Suprapubic skin (tissue), 4 donors: ENCODE measurements around the gene PPM1H.

Experiments used
- EP300 ChIP-seq: sonication (generic); formaldehyde crosslinking; IDR thresholded peaks from one replicate; pipeline ENCODE4 v1.6.1; 2017; ENCODE audit warnings: antibody characterized with exemption
- POLR2A ChIP-seq, 2 donors: fragments of 450-650 bp; IDR thresholded peaks; one replicate each; pipeline ENCODE4 v1.6.1; 2017; ENCODE audit warnings: antibody characterized with exemption in 2 of 2, mild to moderate bottlenecking in 2 of 2, moderate library complexity in 2 of 2
- POLR2AphosphoS5 ChIP-seq, 3 donors: sonication (generic); formaldehyde crosslinking; IDR thresholded peaks; one replicate each; pipeline ENCODE4 v1.6.1; 2017; ENCODE audit warnings: antibody characterized with exemption in 3 of 3
- TF ChIP-seq, protein P1 (sequence below), 2 donors: fragments of 200-600 bp in 1 of 2; fragments of 450-650 bp in 1 of 2; sonication (generic) in 1 of 2; IDR thresholded peaks; one replicate each; pipeline ENCODE4 v1.5.1; 2016 to 2019; ENCODE audit warnings: antibody characterized with exemption in 2 of 2, mild to moderate bottlenecking in 1 of 2, moderate library complexity in 1 of 2

GRCh38 chr12:62832558-62832957, 102.4 kb downstream of the PPM1H start:
- TF ChIP-seq, protein P1, sequence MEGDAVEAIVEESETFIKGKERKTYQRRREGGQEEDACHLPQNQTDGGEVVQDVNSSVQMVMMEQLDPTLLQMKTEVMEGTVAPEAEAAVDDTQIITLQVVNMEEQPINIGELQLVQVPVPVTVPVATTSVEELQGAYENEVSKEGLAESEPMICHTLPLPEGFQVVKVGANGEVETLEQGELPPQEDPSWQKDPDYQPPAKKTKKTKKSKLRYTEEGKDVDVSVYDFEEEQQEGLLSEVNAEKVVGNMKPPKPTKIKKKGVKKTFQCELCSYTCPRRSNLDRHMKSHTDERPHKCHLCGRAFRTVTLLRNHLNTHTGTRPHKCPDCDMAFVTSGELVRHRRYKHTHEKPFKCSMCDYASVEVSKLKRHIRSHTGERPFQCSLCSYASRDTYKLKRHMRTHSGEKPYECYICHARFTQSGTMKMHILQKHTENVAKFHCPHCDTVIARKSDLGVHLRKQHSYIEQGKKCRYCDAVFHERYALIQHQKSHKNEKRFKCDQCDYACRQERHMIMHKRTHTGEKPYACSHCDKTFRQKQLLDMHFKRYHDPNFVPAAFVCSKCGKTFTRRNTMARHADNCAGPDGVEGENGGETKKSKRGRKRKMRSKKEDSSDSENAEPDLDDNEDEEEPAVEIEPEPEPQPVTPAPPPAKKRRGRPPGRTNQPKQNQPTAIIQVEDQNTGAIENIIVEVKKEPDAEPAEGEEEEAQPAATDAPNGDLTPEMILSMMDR (IDR thresholded peaks at IDR 0.05), result no peak
- no peak for TF ChIP-seq EP300
- no peak for TF ChIP-seq POLR2AphosphoS5 (IDR thresholded peaks at IDR 0.05)
- no peak for TF ChIP-seq POLR2A (IDR thresholded peaks at IDR 0.05)
